T47D (cell line): ENCODE data around the gene FOSL1.

Source experiments
- DNase-seq, 2 experiments: peaks; one replicate each; pipeline versions ENCODE4 v3.0.0 to v3.0.0-alpha.2; 2011 to 2012; ENCODE audit warnings: low read depth in 1 of 2, low spot score in 1 of 2
- JUND ChIP-seq: IDR thresholded peaks from 2 replicates; pipeline ENCODE4 v1.6.1; 2012; ENCODE audit warnings: low read depth
- in situ Hi-C: cut with HindIII; loops from 2 replicates; pipeline ENCODE4 v1.10.0; 2016; ENCODE audit warnings: low sequenced_read_pairs, low pct_unique_long_range_greater_than_20kb

FOSL1 gene

GRCh38 chr11:65888163-65888814 is 11.9 kb downstream of the FOSL1 start, which contains the start of gene FIBP:
Gene FIBP, minus strand, starts transcription at chr11:65888471. Its CDS starts 53 bp downstream, at chr11:65888418.
- peak; percentile 98 to 99 for DNase-seq
- TF ChIP-seq JUND, result no peak
- in situ Hi-C loops, result no loop called here

GRCh38 chr11:65887723-65888162 is 12.4 kb downstream of the FOSL1 start:
- in situ Hi-C loops, result no loop called here
- no peak for DNase-seq
- no peak for TF ChIP-seq JUND

- no peak for DNase-seq
- no peak for TF ChIP-seq JUND
- in situ Hi-C loops, result no loop called here
Observed at GRCh38 chr11:65886826-65887722, 13.1 kb downstream of the FOSL1 start.

GRCh38 chr11:65885808-65886536 is 14.2 kb downstream of the FOSL1 start:
- no peak for TF ChIP-seq JUND
- in situ Hi-C loops, result no loop called here
- DNase-seq, result no peak

- in situ Hi-C loops, result no loop called here
- no peak for DNase-seq
- no peak for TF ChIP-seq JUND
Observed at GRCh38 chr11:65885231-65885630, 15.0 kb downstream of the FOSL1 start.

GRCh38 chr11:65884716-65885092 is 15.5 kb downstream of the FOSL1 start:
- in situ Hi-C loops, result no loop called here
- no peak for TF ChIP-seq JUND
- DNase-seq, result peak; percentile 86 to 94

GRCh38 chr11:65883786-65884715 is 16.1 kb downstream of the FOSL1 start:
- no peak for TF ChIP-seq JUND
- no peak for DNase-seq
- in situ Hi-C loops, result no loop called here

GRCh38 chr11:65883058-65883761 is 17.0 kb downstream of the FOSL1 start:
- in situ Hi-C loops, result no loop called here
- DNase-seq, result no peak
- no peak for TF ChIP-seq JUND

GRCh38 chr11:65882120-65883057 is 17.8 kb downstream of the FOSL1 start:
- in situ Hi-C loops, result no loop called here
- no peak for TF ChIP-seq JUND
- DNase-seq, result no peak

- in situ Hi-C loops, result no loop called here
Observed at GRCh38 chr11:65880844-65881421, 19.3 kb downstream of the FOSL1 start.

More at GRCh38 chr11:65880844-65881421, 19.3 kb downstream of the FOSL1 start:
- no peak for DNase-seq
- no peak for TF ChIP-seq JUND
